Adipocyte (in vitro differentiated cells): ENCODE data around the gene COBL.

Source experiments
- DNase-seq: peaks from one replicate; pipeline ENCODE4 v3.0.0-alpha.2; 2015; ENCODE audit warnings: low read depth
- H3K27me3 ChIP-seq: replicated peaks from 2 replicates; pipeline ENCODE4 v1.7.0; 2013; ENCODE audit warnings: mild to moderate bottlenecking, low read length, moderate library complexity; ENCODE audit not compliant: control insufficient read depth, insufficient read depth
- H3K36me3 ChIP-seq: 2 replicates; pipeline ENCODE4 v1.7.0; 2013; ENCODE audit warnings: low read length, mild to moderate bottlenecking, moderate library complexity; ENCODE audit not compliant: control insufficient read depth, insufficient read depth, severe bottlenecking
- H3K4me1 ChIP-seq: 2 replicates; pipeline ENCODE4 v1.7.0; 2013; ENCODE audit warnings: mild to moderate bottlenecking, low read length, moderate library complexity; ENCODE audit not compliant: control insufficient read depth, insufficient read depth
- H3K4me3 ChIP-seq: 2 replicates; pipeline ENCODE4 v1.7.0; 2013; ENCODE audit warnings: mild to moderate bottlenecking, low read length, moderate library complexity
- H3K9ac ChIP-seq: 2 replicates; pipeline ENCODE4 v1.7.0; 2013; ENCODE audit warnings: mild to moderate bottlenecking, low read length, moderate library complexity
- H3K9me3 ChIP-seq: 2 replicates; pipeline ENCODE4 v1.7.0; 2013; ENCODE audit warnings: mild to moderate bottlenecking, low read length, moderate library complexity; ENCODE audit not compliant: control insufficient read depth

The COBL gene

DNA sequence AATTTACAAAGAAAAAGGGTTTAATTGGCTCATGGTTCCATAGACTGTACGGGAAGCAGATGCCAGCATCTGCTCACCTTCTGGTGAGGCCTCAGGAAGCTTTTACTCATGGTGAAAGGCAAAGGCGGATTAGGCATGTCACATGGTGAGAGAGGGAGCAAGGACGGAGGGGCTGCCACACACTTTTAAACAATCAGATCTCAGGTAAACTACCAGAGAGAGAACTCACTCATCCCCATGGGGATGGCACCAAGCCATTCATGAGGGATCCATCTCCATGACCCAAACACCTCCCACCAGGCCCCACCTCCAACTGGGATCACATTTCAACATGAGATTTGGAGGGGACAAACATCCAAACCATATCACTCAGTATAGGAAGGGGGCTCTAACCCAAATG is 183.9 kb downstream of the COBL start:
- Histone ChIP-seq H3K9ac (no peak overlapping the region), H3K36me3 (no peaks in the 10 kb centered on the region), H3K27me3 (no peaks in the 10 kb centered on the region), H3K9me3 (no peaks in the 10 kb centered on the region), H3K4me1 (no peaks in the 10 kb centered on the region), H3K4me3 (no peak overlapping the region)
- DNase-seq = no peak

DNA sequence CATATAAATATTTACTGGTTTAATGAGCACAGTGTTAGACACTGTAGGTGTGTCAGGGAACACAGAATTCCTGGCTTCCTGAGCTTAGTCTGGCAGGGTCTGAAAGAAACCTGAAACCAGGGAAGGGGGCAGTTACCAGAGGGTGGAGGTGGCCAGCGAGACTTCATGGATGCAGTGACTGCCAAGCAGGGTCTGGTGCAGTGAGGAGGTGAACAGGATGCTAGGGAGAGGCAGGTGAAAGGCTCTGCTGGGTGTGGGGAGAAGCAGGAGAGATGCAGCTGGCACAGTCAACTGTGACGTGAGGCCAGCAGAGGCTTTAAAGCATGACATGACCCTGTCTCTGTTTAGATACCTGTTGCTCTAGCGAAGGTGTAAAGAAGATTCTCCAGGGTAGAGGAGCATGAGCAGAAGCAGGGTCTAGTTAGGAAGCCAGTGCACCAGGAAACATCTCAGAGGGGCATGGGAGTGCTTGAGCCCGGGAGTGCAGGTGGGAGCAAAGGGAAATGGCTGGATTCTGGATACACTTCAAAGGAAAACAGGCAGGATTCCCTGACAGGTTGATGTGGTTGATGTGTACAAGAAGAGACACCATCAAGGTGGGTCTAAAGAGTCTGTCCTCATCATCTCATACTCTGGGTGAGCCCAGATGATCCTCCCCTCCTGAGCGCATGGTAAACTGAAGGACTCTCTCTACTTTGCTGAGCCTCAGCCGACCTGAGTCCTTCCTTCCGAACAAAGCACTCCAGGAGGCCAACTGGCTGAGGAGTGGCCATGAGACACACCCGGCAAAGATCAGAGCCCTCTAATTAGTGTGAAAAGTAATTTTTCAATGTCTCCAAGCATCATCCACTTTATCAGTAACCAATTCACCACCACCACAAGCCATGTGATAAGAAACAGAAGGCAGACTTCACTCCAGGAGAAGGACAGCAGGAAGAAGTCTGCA is 186.8 kb downstream of the COBL start:
- Histone ChIP-seq H3K36me3 (no peaks in the 10 kb centered on the region), H3K4me1 (no peaks in the 10 kb centered on the region), H3K9me3 (no peaks in the 10 kb centered on the region), H3K9ac (no peak overlapping the region), H3K27me3 (no peaks in the 10 kb centered on the region), H3K4me3 (no peak overlapping the region)
- DNase-seq = no peak

DNA sequence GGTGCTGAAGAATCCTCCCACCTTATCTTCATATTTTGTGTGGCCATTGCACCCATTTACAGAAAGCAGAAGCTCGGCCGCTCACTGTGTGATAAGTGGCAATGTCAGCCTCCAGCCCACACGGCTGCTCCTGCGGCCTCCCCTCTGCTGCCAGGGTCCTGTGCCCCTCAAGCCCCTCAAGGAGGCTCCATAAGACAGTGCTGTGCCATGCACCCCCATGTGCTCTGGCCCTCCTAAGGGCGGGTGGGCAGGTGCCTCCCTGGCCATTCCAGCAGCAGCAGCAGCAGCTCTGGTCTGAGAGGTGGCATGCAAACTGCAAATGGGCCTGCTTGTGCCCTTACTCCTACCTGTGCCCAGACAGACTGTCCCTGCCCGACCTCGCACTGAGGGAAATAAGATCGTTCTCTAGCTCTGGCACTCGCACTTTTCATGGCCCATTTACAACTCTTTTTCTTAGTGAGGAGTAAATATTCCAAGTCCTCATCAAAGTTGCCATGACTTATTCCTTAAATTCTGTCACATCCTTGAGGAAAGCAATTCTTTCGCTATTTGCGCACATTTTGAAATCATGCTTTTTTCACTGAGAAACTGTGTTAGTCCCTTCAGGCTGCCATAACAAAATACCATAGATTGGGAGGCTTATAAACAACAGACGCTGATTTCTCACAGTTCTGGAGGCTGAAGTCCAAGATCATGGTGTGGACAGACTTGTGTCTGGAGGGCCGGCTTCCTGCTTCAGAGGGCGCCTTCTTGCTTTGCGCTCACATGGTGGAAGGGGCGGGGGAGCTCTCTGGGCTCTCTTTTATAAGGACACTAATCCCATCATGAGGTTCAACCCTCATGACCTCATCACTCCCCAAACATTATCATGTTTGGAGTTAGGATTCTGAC is 187.8 kb downstream of the COBL start:
- Histone ChIP-seq H3K9me3 (no peaks in the 10 kb centered on the region), H3K9ac (no peak overlapping the region), H3K4me1 (peaks cover 9% of the 10 kb centered on the region), H3K4me3 (no peak overlapping the region), H3K27me3 (no peaks in the 10 kb centered on the region), H3K36me3 (no peaks in the 10 kb centered on the region)
- no peak for DNase-seq

DNA sequence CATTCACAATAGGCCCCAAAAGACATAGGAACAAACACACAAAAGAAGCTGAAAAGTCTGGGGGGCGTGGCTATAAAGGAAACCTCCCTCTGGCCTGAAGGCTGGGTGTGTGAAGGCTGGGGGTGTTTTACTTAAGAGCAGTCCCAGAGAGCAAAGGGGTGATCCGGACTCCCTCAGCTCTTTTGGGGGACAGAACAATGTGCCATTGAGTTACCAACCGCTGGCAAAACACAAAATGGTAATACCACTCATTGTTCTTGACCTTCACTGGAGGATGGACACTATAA is 189.0 kb downstream of the COBL start:
- Histone ChIP-seq H3K9me3 (no peaks in the 10 kb centered on the region), H3K4me1 (peaks cover 18% of the 10 kb centered on the region), H3K4me3 (no peak overlapping the region), H3K9ac (no peak overlapping the region), H3K27me3 (no peaks in the 10 kb centered on the region), H3K36me3 (no peaks in the 10 kb centered on the region)
- no peak for DNase-seq

DNA sequence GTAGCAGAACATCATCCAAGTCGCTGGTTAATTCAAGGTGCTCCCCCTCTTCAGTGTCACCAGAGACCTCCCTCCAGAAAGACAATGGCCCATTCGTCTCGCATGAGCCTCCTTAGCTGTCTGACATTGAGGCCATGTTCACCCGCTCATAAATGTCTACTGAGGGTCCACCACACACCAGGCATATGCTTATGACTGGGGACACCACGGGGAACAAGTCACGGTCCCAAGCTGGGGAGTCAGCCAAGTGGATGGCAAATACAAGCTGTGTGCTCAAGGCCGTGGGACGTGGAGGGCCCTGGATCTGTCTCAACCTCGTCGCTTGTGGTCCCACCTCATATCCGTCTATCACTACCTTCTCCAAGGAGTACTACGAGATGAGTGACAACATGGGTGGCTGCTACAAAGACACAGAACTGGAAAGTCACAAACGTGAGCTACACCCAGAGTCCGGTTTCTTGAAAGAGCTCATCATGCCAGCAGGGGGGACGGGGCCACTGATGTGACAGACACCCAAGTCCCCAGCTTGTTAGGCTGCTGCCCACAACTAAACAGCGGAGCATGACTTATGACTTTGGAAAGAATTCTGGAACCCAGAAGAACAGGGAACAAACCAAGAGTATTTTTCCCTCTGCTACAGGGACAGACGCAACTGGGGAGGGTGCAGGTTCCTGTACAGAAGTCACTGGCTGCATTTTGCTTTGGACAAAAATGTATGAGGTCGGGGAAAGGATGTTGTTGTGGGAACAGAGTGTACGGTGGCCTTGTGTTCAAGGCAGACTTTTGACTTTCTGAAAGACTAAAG is 189.6 kb downstream of the COBL start:
- no peak overlapping the region for H3K9ac ChIP-seq
- H3K9me3 ChIP-seq = no peaks in the 10 kb centered on the region
- DNase-seq = no peak
- H3K4me1 ChIP-seq = peaks cover 18% of the 10 kb centered on the region
- no peak overlapping the region for H3K4me3 ChIP-seq
- no peaks in the 10 kb centered on the region for H3K36me3 ChIP-seq
- H3K27me3 ChIP-seq = no peaks in the 10 kb centered on the region

DNA sequence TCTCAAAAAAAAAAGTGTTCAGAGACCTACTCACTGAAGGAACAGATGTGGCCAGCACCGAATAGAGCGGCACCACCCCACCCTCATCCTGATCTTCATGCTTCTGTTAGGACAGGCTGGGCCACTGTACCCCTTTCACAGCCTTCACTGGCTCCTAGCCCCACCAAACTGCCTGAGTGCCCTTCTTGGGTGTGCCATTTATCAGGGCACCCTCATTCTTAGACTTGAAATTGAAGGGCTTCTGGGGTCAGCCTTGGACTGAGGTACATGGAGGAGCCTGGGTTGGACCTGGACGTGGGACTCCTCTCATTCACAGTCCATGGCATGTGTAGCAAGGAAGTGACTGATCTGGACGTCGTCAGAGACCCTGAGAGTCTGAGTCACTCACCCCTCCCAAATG is 190.3 kb downstream of the COBL start:
- DNase-seq = no peak
- no peaks in the 10 kb centered on the region for H3K27me3 ChIP-seq
- no peaks in the 10 kb centered on the region for H3K9me3 ChIP-seq
- H3K4me3 ChIP-seq = no peak overlapping the region
- H3K4me1 ChIP-seq = peaks cover 18% of the 10 kb centered on the region
- no peaks in the 10 kb centered on the region for H3K36me3 ChIP-seq
- no peak overlapping the region for H3K9ac ChIP-seq

DNA sequence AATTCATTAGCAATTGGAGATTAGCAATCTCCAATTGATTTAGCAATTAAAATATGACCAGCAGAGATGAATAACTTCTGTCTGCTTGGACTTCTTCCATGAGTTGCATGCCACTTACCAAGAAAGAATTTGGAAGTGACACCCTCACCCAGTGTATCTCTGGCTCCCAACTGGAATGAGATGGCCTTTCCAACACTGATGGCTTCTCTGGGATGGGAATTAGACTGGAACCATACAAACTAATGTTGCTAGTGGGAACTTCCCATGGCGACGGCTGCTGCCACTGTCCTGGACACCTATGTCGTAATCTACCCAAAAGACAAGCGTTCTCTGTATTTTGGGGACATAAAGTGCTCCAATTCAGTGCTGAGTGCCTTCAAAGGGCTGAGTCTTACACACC is 192.3 kb downstream of the COBL start:
- H3K9me3 ChIP-seq = no peaks in the 10 kb centered on the region
- no peak for DNase-seq
- H3K36me3 ChIP-seq = no peaks in the 10 kb centered on the region
- peaks cover 18% of the 10 kb centered on the region for H3K4me1 ChIP-seq
- H3K4me3 ChIP-seq = no peak overlapping the region
- no peak overlapping the region for H3K9ac ChIP-seq
- H3K27me3 ChIP-seq = no peaks in the 10 kb centered on the region

DNA sequence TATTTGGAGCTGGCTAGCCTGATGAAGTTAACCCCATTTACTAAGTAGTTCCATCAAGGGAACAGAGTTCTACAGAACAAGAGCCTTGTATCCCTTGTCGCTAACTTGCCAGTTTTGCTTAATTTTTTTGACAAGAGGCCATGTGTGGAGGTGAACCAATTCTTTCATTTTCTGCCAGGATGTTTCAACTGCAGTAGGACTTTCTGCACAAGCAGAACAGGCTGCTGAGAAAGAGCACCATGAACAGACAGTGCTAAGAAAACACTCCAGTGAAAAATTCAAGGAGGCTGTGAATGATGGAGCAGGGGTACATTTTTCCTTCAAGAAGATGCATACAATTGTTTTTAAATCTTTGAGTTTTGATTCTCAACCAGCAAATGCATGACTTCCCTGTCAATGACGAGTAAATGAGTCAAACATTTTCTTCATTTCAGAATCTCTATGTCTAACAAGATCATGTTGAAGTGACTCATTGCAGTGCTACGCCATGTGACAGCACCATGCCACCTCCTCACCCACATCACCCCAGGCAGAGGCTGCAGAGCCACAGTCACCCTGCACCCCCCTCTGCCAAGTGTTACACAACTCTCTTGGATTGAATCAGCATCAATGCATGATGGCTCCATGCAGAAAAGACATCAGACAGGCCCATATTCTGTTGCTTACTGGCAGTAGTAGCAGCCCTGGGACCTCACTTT is 193.1 kb downstream of the COBL start:
- Histone ChIP-seq H3K36me3 (no peaks in the 10 kb centered on the region), H3K4me3 (no peak overlapping the region), H3K9ac (no peak overlapping the region), H3K27me3 (no peaks in the 10 kb centered on the region), H3K4me1 (peaks cover 18% of the 10 kb centered on the region), H3K9me3 (no peaks in the 10 kb centered on the region)
- DNase-seq = peak; percentile 87

DNA sequence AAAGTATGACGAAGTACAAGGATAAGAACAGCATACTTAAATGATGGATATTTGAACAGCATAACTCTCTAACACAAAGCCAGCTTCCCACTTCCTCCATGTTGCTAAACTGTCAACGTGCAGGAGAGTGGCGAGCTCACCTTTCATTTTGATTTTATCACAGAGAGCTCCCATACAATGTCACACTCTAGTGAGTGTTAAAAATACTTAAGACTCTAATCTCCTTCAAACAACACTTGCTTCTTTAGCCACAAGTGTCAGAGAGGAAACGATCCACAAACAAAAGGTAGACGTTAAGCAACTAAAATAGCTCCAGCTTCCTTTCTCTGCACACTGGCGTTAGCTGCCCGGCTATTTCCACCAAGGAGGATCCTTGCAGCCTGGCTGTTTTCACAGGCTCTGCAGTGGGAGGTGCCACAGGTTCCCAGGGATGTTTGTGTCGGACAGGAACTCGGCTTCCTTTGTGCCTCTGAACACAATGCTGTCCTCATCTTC is 194.6 kb downstream of the COBL start:
- H3K4me3 ChIP-seq = no peak overlapping the region
- no peak overlapping the region for H3K9ac ChIP-seq
- H3K27me3 ChIP-seq = no peaks in the 10 kb centered on the region
- no peak for DNase-seq
- H3K9me3 ChIP-seq = no peaks in the 10 kb centered on the region
- H3K36me3 ChIP-seq = no peaks in the 10 kb centered on the region
- H3K4me1 ChIP-seq = peaks cover 18% of the 10 kb centered on the region

DNA sequence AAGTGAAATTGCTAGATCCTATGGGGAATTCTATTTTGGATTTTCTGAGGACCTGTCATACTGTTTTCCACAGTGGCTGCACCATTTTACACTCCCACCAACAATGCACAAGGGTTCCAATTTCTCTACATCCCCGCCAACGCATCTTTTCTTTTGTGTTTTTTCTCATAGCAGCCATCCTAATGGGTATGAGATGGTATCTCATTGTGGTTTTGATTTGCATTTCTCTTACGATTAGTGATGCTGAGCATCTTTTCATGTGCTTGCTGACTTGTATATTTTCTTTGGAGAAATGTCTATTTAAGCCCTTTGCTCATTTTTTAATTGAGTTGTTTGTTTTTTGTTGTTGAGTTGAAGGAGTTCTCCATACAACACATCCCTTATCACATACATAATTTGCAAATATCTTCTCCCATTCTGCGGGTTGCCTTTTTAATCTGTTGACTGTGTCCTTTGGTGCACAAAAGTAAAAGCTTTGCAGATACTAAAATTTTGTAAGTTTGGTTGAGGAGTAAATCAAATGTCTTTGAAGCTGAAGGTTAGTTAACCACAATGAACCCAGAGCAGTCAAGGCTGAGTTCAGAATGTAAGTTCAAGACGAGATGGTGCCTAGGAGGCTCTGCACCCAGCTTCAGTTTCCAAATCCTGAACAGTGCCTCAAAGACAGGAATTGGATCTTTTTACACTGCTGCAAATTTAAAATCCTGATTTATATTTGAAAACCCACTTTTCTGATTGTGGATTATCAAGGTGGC is 195.4 kb downstream of the COBL start:
- Histone ChIP-seq H3K4me1 (peaks cover 18% of the 10 kb centered on the region), H3K27me3 (no peaks in the 10 kb centered on the region), H3K4me3 (no peak overlapping the region), H3K9me3 (peaks cover 3% of the 10 kb centered on the region), H3K9ac (no peak overlapping the region), H3K36me3 (no peaks in the 10 kb centered on the region)
- no peak for DNase-seq
